Hepatocyte (in vitro differentiated cells): ENCODE data around the gene SPOCK3.

ENCODE experiments used
- EZH2 ChIP-seq: fragments of 200-600 bp; sonication (generic); IDR thresholded peaks from 2 replicates; pipeline ENCODE4 v1.6.1; 2016; ENCODE audit warnings: antibody characterized with exemption, mild to moderate bottlenecking, borderline replicate concordance
- EZH2phosphoT487 ChIP-seq: fragments of 200-600 bp; sonication (generic); IDR thresholded peaks from one replicate; pipeline ENCODE4 v1.6.1; 2018; ENCODE audit warnings: antibody characterized with exemption, mild to moderate bottlenecking, low read depth, moderate library complexity; ENCODE audit not compliant: unreplicated experiment, severe bottlenecking
- TF ChIP-seq, protein P1 (sequence below): fragments of 200-600 bp; sonication (generic); IDR thresholded peaks from 2 replicates; pipeline ENCODE4 v1.5.1; 2016; ENCODE audit warnings: antibody characterized with exemption, mild to moderate bottlenecking; ENCODE audit not compliant: poor library complexity

DNA sequence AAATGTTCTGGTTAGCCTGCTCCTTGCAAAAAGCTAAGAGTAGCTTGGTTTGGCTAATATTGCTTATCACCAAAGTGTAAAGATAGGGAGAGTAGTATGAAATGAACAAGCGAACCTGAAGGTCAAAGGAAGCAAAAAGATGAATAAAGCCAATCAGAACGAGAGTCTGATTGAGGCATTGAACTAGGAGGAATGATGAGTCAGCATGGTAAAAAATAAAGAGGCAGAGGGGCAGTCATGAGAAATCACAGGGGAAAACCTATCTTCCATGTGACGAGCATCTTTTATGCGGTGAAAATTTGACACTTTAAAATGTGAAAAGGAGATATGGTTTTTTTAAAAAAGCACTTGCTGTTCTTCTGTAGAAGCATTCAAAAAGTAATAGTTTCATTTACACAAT lies 533.7 kb downstream of the SPOCK3 start:
- TF ChIP-seq EZH2 (no peak), EZH2phosphoT487 (no peak)
- TF ChIP-seq, protein P1, sequence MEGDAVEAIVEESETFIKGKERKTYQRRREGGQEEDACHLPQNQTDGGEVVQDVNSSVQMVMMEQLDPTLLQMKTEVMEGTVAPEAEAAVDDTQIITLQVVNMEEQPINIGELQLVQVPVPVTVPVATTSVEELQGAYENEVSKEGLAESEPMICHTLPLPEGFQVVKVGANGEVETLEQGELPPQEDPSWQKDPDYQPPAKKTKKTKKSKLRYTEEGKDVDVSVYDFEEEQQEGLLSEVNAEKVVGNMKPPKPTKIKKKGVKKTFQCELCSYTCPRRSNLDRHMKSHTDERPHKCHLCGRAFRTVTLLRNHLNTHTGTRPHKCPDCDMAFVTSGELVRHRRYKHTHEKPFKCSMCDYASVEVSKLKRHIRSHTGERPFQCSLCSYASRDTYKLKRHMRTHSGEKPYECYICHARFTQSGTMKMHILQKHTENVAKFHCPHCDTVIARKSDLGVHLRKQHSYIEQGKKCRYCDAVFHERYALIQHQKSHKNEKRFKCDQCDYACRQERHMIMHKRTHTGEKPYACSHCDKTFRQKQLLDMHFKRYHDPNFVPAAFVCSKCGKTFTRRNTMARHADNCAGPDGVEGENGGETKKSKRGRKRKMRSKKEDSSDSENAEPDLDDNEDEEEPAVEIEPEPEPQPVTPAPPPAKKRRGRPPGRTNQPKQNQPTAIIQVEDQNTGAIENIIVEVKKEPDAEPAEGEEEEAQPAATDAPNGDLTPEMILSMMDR = no peak
